SHP77 treated with DMSO at 0.1 percent for 48 hours (cell line): Measurements from ENCODE around the gene OLFM1.
"Not testable (repeated sequence)": the region's sequence is repeated elsewhere in the genome, so short reads cannot be mapped to it uniquely, and the experiment has no call there.

ENCODE experiments used
- DNase-seq: peaks from one replicate; lab custom pipeline; 2025; lab: John Stamatoyannopoulos, UW

The OLFM1 gene

DNA sequence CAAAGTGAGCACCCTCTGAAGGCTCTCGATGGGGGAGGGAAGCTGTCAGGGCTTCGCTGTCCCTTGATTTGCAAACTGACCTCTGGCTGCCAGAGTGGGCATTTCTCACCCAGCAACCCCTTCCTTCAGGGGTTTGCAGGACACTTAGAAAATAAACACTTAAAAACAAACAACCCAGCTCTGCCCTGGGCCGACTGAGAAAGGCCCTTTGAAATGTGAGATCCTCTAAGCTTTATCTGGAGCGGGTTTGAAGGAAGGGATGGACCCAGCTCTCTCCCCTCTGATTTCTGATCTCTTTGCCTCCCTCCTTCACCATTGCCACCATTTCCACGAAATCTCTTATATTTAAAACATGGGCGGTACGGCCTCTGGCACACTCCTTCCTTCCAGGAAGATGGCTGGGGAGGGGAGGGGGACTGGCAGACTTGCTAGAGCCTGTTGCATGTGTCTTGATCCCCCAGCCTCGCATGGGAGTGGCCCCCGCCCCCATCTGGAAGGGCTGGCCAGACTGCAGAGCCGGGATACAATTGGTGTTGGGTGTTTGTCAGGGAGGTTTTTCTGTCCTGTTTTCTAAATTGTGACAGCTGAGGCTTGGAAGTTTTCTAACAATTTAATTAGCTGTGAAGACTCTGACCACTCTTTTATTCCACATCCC is 20.2 kb downstream of the OLFM1 start:
- DNase-seq = no peak

- DNase-seq = no peak
These were observed 21.5 kb downstream of the OLFM1 start for GRCh38 chr9:135108831-135109510.

GRCh38 chr9:135109650-135110049 is 22.2 kb downstream of the OLFM1 start:
- no peak for DNase-seq

DNA sequence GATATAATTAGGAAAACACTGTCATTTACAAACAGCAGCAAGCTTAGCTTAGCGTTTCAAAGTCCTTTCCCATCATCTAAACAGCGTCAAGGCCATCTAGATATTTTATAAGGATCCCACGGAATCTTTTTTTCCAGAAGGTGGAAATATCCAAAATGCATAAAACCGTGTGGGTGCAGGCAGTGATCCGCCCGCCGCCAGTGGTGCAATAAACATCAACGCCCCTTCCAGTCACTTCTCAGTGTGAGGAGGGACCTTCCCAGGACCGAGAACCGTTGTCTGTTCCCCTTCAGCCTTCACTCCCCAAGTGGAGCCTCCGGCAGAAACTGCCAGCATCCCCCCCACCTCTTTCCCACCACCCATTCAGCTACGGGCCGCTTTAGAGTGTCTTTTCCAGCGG is 22.9 kb downstream of the OLFM1 start:
- no peak for DNase-seq

GRCh38 chr9:135111600-135111999 is 24.1 kb downstream of the OLFM1 start:
- DNase-seq = not testable (repeated sequence)

GRCh38 chr9:135116371-135116770 is 28.9 kb downstream of the OLFM1 start:
- DNase-seq = no peak

- DNase-seq = no peak
These were observed 29.4 kb downstream of the OLFM1 start for GRCh38 chr9:135116881-135117280.

- DNase-seq = no peak
These were observed 29.8 kb downstream of the OLFM1 start for GRCh38 chr9:135117281-135117680.

GRCh38 chr9:135119496-135120064 is 32.1 kb downstream of the OLFM1 start:
- DNase-seq = no peak

DNA sequence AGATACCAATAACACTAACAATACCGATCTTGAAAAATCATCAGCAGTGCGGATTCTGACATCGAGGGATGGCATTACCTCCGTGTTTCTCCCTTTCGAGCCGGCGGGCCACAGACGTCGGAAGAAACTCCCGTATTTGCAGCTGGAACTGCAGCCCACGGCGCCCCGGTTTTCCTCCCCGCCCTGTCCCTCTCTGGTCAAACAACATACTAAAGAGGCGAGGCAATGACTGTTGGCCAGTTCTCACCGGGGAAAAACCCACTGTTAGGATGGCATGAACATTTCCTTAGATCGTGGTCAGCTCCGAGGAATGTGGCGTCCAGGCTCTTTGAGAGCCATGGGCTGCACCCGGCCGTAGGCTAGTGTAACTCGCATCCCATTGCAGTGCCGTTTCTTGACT is 32.8 kb downstream of the OLFM1 start:
- no peak for DNase-seq

DNA sequence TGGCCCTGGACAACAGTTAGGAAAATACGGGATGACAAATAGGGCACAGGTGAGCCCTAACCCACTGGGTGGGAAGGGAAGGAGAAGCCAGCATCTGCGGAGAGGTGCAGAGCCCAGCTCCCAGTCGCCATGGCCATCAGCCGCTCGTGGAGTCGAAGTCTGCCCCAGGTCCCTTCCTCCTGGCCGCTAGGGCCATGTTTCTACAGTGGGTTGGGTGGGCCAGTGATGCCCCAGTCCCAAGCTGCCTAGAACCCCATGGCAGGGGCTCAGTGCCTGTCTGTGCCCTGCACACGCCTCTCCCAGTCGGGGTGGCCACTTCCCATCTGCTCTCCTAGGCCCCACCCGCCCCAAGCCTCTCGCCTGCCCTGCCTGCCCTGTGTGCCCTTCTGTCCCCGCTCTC is 34.8 kb downstream of the OLFM1 start:
- no peak for DNase-seq

GRCh38 chr9:135123126-135123772 is 35.8 kb downstream of the OLFM1 start:
- DNase-seq = no peak

- DNase-seq = no peak
These were observed 36.3 kb downstream of the OLFM1 start for GRCh38 chr9:135123773-135124134.

- no peak for DNase-seq
These were observed 39.2 kb downstream of the OLFM1 start for GRCh38 chr9:135126451-135127187.

- no peak for DNase-seq
These were observed 40.5 kb downstream of the OLFM1 start for GRCh38 chr9:135127718-135128670.

- DNase-seq = no peak
These were observed 41.7 kb downstream of the OLFM1 start for GRCh38 chr9:135129137-135129695.

- no peak for DNase-seq
These were observed 42.9 kb downstream of the OLFM1 start for GRCh38 chr9:135130207-135130976.

- DNase-seq = no peak
These were observed 44.0 kb downstream of the OLFM1 start for GRCh38 chr9:135131488-135131887.

DNA sequence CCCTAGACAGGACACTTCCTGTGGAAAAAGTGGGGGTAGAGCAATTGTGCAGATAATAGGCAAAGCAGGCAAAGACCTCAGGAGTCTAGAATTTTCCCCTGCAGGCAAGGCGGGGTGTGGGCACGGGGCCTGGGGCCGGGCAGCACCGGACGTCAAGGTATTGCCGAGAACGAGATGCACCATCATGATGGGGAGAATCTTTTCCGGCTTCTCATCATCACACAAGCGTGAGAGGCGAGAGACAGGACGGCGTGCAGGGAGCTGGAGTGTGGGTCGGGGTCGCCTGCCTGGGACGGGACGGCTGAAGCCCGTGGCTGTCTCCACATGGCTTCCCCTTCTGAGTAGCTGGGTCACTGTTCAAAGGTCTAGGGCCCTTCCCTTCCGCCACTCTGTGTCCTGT is 44.5 kb downstream of the OLFM1 start:
- DNase-seq = no peak
